ENCODE data around the gene LDLRAD4.

LDLRAD4 gene

GRCh38 chr18:13495961-13496360, 277.4 kb downstream of the LDLRAD4 start:
- no peak overlapping the region for H3K4me3 ChIP-seq (ENCODE audit: low read depth, low read length)
- no peak for DNase-seq (ENCODE audit: low read depth)
- TF ChIP-seq CTCF (conservative IDR thresholded peaks at IDR 0.05; ENCODE audit: low read depth, low read length), result no peak

- no peak for DNase-seq (ENCODE audit: low read depth)
- no peak overlapping the region for H3K4me3 ChIP-seq (ENCODE audit: low read depth, low read length)
- TF ChIP-seq CTCF (conservative IDR thresholded peaks at IDR 0.05; ENCODE audit: low read depth, low read length), result no peak
Observed at GRCh38 chr18:13496691-13497281, 278.2 kb downstream of the LDLRAD4 start.

GRCh38 chr18:13499803-13500202, 281.2 kb downstream of the LDLRAD4 start:
- no peak overlapping the region for H3K4me3 ChIP-seq (ENCODE audit: low read depth, low read length)
- no peak for TF ChIP-seq CTCF (conservative IDR thresholded peaks at IDR 0.05; ENCODE audit: low read depth, low read length)
- no peak for DNase-seq (ENCODE audit: low read depth)

- peak; percentile 1 for TF ChIP-seq CTCF (conservative IDR thresholded peaks at IDR 0.05; ENCODE audit: low read depth, low read length)
- peak overlapping the region; percentile 41 for H3K4me3 ChIP-seq (ENCODE audit: low read depth, low read length)
- DNase-seq (ENCODE audit: low read depth), result peak; percentile 88
Observed at GRCh38 chr18:13500227-13500865, 281.8 kb downstream of the LDLRAD4 start.

GRCh38 chr18:13500869-13501542, 282.4 kb downstream of the LDLRAD4 start:
- TF ChIP-seq CTCF (conservative IDR thresholded peaks at IDR 0.05; ENCODE audit: low read depth, low read length), result no peak

GRCh38 chr18:13501543-13501887, 283.0 kb downstream of the LDLRAD4 start:
- no peak overlapping the region for H3K4me3 ChIP-seq (ENCODE audit: low read depth, low read length)
- no peak for DNase-seq (ENCODE audit: low read depth)
- TF ChIP-seq CTCF (conservative IDR thresholded peaks at IDR 0.05; ENCODE audit: low read depth, low read length), result no peak

More at GRCh38 chr18:13500869-13501542, 282.4 kb downstream of the LDLRAD4 start:
- H3K4me3 ChIP-seq (ENCODE audit: low read depth, low read length), result no peak overlapping the region
- peak; percentile 62 for DNase-seq (ENCODE audit: low read depth)
